Bronchial epithelial cell (primary cell): ENCODE measurements around the gene REST. TPM values are rescaled to one million over a fixed set of nuclear protein-coding genes. Genes with fewer than 3 reads are reported as not detected.
A peak's percentile ranks its signal among the peaks of the same experiment; 100 is the strongest.

ENCODE experiments used
- DNase-seq: peaks from one replicate; pipeline ENCODE4 v3.0.0-alpha.2; 2010; ENCODE audit warnings: low read depth
- FAIRE-seq: peaks from 2 replicates; lab custom pipeline; 2011; peaks lifted over from hg19 to GRCh38; lab: Jason Lieb, UNC
- H3K27me3 ChIP-seq: 2 replicates; pipeline ENCODE4 v1.5.1; 2011; ENCODE audit warnings: low read length; ENCODE audit not compliant: control insufficient read depth, insufficient read depth
- H3K36me3 ChIP-seq: 2 replicates; pipeline ENCODE4 v1.5.1; 2011; ENCODE audit warnings: low read length; ENCODE audit not compliant: control insufficient read depth, insufficient read depth
- H3K4me3 ChIP-seq: 2 replicates; pipeline ENCODE4 v1.5.1; 2011; ENCODE audit warnings: mild to moderate bottlenecking, low read depth, low read length, control low read depth
- CTCF ChIP-seq: IDR thresholded peaks from 2 replicates; pipeline ENCODE4 v1.5.1; 2011; ENCODE audit warnings: mild to moderate bottlenecking, moderate library complexity, low read length, control low read depth, inconsistent platforms; ENCODE audit not compliant: insufficient read depth, severe bottlenecking
- total RNA-seq: library from RNA; depleted of rRNA; stranded (reverse); fragments of >200 nt; gene quantifications from 2 replicates; pipeline ENCODE4 v1.2.1, GENCODE V29; 2014

The REST gene
- total RNA-seq, 1 donor from 2014 or later = 17.6 TPM

DNA sequence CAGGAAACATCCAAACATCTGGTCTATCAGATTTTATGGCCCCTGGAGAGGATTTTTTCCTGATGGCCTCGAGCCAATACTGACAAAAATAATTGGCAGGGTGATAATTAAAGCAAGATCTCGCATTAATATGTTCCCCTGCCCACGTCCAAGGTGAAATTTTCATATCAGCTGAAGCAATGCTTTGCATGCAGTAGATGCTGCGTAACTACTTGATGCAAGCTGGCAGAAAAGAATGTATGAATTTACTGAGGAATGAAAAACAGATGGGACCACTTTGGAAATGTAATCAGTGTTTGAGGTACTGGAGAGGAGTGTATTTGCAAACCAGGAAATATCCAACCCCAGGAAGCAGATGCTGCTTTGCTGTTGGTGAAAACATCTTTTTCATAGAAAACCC lies 36.8 kb upstream of the REST start:
- Histone ChIP-seq H3K4me3 (no peak overlapping the region), H3K36me3 (no peaks in the 10 kb centered on the region), H3K27me3 (no peaks in the 10 kb centered on the region)
- DNase-seq = no peak
- no peak for FAIRE-seq
- no peak for TF ChIP-seq CTCF

- Histone ChIP-seq H3K4me3 (no peak overlapping the region), H3K36me3 (no peaks in the 10 kb centered on the region), H3K27me3 (no peaks in the 10 kb centered on the region)
- no peak for TF ChIP-seq CTCF
- FAIRE-seq = no peak
- DNase-seq = no peak
Observed at GRCh38 chr4:56871371-56871866, 36.3 kb upstream of the REST start.

- TF ChIP-seq CTCF = no peak
- no peak overlapping the region for H3K4me3 ChIP-seq
- peak; percentile 45 for DNase-seq
- H3K27me3 ChIP-seq = no peaks in the 10 kb centered on the region
- no peaks in the 10 kb centered on the region for H3K36me3 ChIP-seq
- FAIRE-seq = no peak
Observed at GRCh38 chr4:56874166-56874565, 33.5 kb upstream of the REST start.

- TF ChIP-seq CTCF = no peak
- H3K4me3 ChIP-seq = no peak overlapping the region
- H3K36me3 ChIP-seq = no peaks in the 10 kb centered on the region
- no peaks in the 10 kb centered on the region for H3K27me3 ChIP-seq
- FAIRE-seq (no peak), DNase-seq (no peak)
Observed at GRCh38 chr4:56874923-56875322, 32.8 kb upstream of the REST start.

- no peak for FAIRE-seq
Observed at GRCh38 chr4:56876264-56876663, 31.4 kb upstream of the REST start.

More at GRCh38 chr4:56876264-56876663, 31.4 kb upstream of the REST start:
- H3K4me3 ChIP-seq = no peak overlapping the region
- no peak for DNase-seq
- no peaks in the 10 kb centered on the region for H3K36me3 ChIP-seq
- H3K27me3 ChIP-seq = no peaks in the 10 kb centered on the region
- no peak for TF ChIP-seq CTCF
